ENCODE data around the gene RTEL1. TPM values are rescaled to one million over a fixed set of nuclear protein-coding genes. Genes with fewer than 3 reads are reported as not detected.

RTEL1 gene
- total and polyA plus RNA-seq, 2 donors (not counting 1 experiment from before 2014, with no cell fraction given) = 4.7 to 12.4 TPM

- no peaks in the 10 kb centered on the region for H4K20me1 ChIP-seq (ENCODE audit: control insufficient read depth, extremely low read depth, insufficient read depth, low read length)
- H3K79me2 ChIP-seq (ENCODE audit: control insufficient read depth, insufficient read depth, low read length) = peaks cover 4% of the 10 kb centered on the region
- H3K27ac ChIP-seq (ENCODE audit: insufficient read depth, low read length) = no peak overlapping the region
- H3K27me3 ChIP-seq (ENCODE audit: control insufficient read depth, insufficient read depth, low read length) = no peaks in the 10 kb centered on the region
- no peak overlapping the region for H3K4me3 ChIP-seq (replicated peaks in 1 of 4; ENCODE audit: control extremely low read depth in 1 of 4, insufficient read depth in 1 of 4, low read depth in 3 of 4, low read length in 4 of 4)
- no peak overlapping the region for H2AFZ ChIP-seq (ENCODE audit: low read length)
- H3K9ac ChIP-seq (ENCODE audit: insufficient read depth, low read length) = no peak overlapping the region
- peaks cover 17% of the 10 kb centered on the region for H3K36me3 ChIP-seq (ENCODE audit: control insufficient read depth, insufficient read depth, low read length)
- no peaks in the 10 kb centered on the region for H3K9me3 ChIP-seq (ENCODE audit: control insufficient read depth, insufficient read depth, low read depth, low read length)
- H3K4me1 ChIP-seq (ENCODE audit: control insufficient read depth, extremely low read depth, insufficient read depth, low read length) = peaks cover 6% of the 10 kb centered on the region
- TF ChIP-seq CTCF (conservative IDR thresholded peaks at IDR 0.05 in 1 of 2, IDR thresholded peaks at IDR 0.05 in 1 of 2; ENCODE audit: low read depth in 1 of 2, low read length in 2 of 2) (no peak), EZH2 (IDR thresholded peaks at IDR 0.05; ENCODE audit: low read length, missing control alignments) (no peak)
- DNase-seq (ENCODE audit: low read depth in 2 of 2) = no peak
- H3K4me2 ChIP-seq (ENCODE audit: extremely low read depth, insufficient read depth, low read length) = no peak overlapping the region
Observed at GRCh38 chr20:63744574-63745423, 86.7 kb downstream of the RTEL1 start.

- TF ChIP-seq EZH2 (IDR thresholded peaks at IDR 0.05; ENCODE audit: low read length, missing control alignments) (no peak), CTCF (conservative IDR thresholded peaks at IDR 0.05 in 1 of 2, IDR thresholded peaks at IDR 0.05 in 1 of 2; ENCODE audit: low read depth in 1 of 2, low read length in 2 of 2) (no peak)
- Histone ChIP-seq H3K4me2 (ENCODE audit: extremely low read depth, insufficient read depth, low read length) (no peak overlapping the region), H4K20me1 (ENCODE audit: control insufficient read depth, extremely low read depth, insufficient read depth, low read length) (no peaks in the 10 kb centered on the region), H3K9me3 (ENCODE audit: control insufficient read depth, insufficient read depth, low read depth, low read length) (no peaks in the 10 kb centered on the region), H3K4me1 (ENCODE audit: control insufficient read depth, extremely low read depth, insufficient read depth, low read length) (peaks cover 6% of the 10 kb centered on the region), H3K27ac (ENCODE audit: insufficient read depth, low read length) (no peak overlapping the region), H3K9ac (ENCODE audit: insufficient read depth, low read length) (no peak overlapping the region), H2AFZ (ENCODE audit: low read length) (no peak overlapping the region), H3K4me3 (replicated peaks in 1 of 4; ENCODE audit: control extremely low read depth in 1 of 4, insufficient read depth in 1 of 4, low read depth in 3 of 4, low read length in 4 of 4) (no peak overlapping the region), H3K27me3 (ENCODE audit: control insufficient read depth, insufficient read depth, low read length) (no peaks in the 10 kb centered on the region), H3K79me2 (ENCODE audit: control insufficient read depth, insufficient read depth, low read length) (peaks cover 4% of the 10 kb centered on the region), H3K36me3 (ENCODE audit: control insufficient read depth, insufficient read depth, low read length) (peaks cover 17% of the 10 kb centered on the region)
- no peak for DNase-seq (ENCODE audit: low read depth in 2 of 2)
Observed at GRCh38 chr20:63745424-63745805, 87.3 kb downstream of the RTEL1 start.

Other genes with a start within 250 kb of the RTEL1 start
- not detected in 2 replicates for gene KCNQ2, start 185.7 kb upstream of the RTEL1 start, total RNA-seq
- gene KCNQ2, start 185.7 kb upstream of the RTEL1 start, polyA plus RNA-seq = not detected in 2 replicates
- 1.7 and 2.6 TPM in 2 replicates for gene EEF1A2, start 159.2 kb upstream of the RTEL1 start, total RNA-seq
- gene EEF1A2, start 159.2 kb upstream of the RTEL1 start, polyA plus RNA-seq = 0.16 and 0.46 TPM in 2 replicates
- gene PPDPF, start 137.5 kb upstream of the RTEL1 start, total RNA-seq = 39.5 and 58.0 TPM in 2 replicates
- gene PPDPF, start 137.5 kb upstream of the RTEL1 start, polyA plus RNA-seq = 29.7 and 34.0 TPM in 2 replicates
- under 0.01 and 0.17 TPM in 2 replicates for gene PTK6, start 120.9 kb upstream of the RTEL1 start, total RNA-seq
- not detected in 2 replicates for gene PTK6, start 120.9 kb upstream of the RTEL1 start, polyA plus RNA-seq
- gene SRMS, start 110.6 kb upstream of the RTEL1 start, total RNA-seq = not detected in 2 replicates
- gene SRMS, start 110.6 kb upstream of the RTEL1 start, polyA plus RNA-seq = not detected in 2 replicates
- 1.0 and 1.7 TPM in 2 replicates for gene FNDC11, start 104.2 kb upstream of the RTEL1 start, total RNA-seq
- 0.18 and 0.22 TPM in 2 replicates for gene FNDC11, start 104.2 kb upstream of the RTEL1 start, polyA plus RNA-seq
- gene HELZ2, start 84.1 kb upstream of the RTEL1 start, total RNA-seq = 40.6 and 47.6 TPM in 2 replicates
- gene HELZ2, start 84.1 kb upstream of the RTEL1 start, polyA plus RNA-seq = 3.3 and 6.2 TPM in 2 replicates
- gene GMEB2, start 31.2 kb upstream of the RTEL1 start, total RNA-seq = 7.4 and 10.9 TPM in 2 replicates
- 6.3 and 7.9 TPM in 2 replicates for gene GMEB2, start 31.2 kb upstream of the RTEL1 start, polyA plus RNA-seq
- gene STMN3, start 4.9 kb upstream of the RTEL1 start, total RNA-seq = 16.4 and 34.3 TPM in 2 replicates
- 3.7 and 27.4 TPM in 2 replicates for gene STMN3, start 4.9 kb upstream of the RTEL1 start, polyA plus RNA-seq
- gene TNFRSF6B, start 38.3 kb downstream of the RTEL1 start, total RNA-seq = 6.7 and 35.2 TPM in 2 replicates
- gene TNFRSF6B, start 38.3 kb downstream of the RTEL1 start, polyA plus RNA-seq = 3.8 and 5.7 TPM in 2 replicates
- gene ARFRP1, start 49.7 kb downstream of the RTEL1 start, total RNA-seq = 24.7 and 35.0 TPM in 2 replicates
- gene ARFRP1, start 49.7 kb downstream of the RTEL1 start, polyA plus RNA-seq = 32.2 and 34.6 TPM in 2 replicates
- gene ZGPAT, start 49.7 kb downstream of the RTEL1 start, total RNA-seq = 10.7 and 11.0 TPM in 2 replicates
- 7.6 and 8.7 TPM in 2 replicates for gene ZGPAT, start 49.7 kb downstream of the RTEL1 start, polyA plus RNA-seq
- 1.5 and 3.5 TPM in 2 replicates for gene LIME1, start 78.4 kb downstream of the RTEL1 start, total RNA-seq
- 0.68 and 0.90 TPM in 2 replicates for gene LIME1, start 78.4 kb downstream of the RTEL1 start, polyA plus RNA-seq
- gene SLC2A4RG, start 81.5 kb downstream of the RTEL1 start, total RNA-seq = 18.2 and 30.6 TPM in 2 replicates
- 17.5 and 27.1 TPM in 2 replicates for gene SLC2A4RG, start 81.5 kb downstream of the RTEL1 start, polyA plus RNA-seq
- gene ZBTB46, start 173.0 kb downstream of the RTEL1 start, total RNA-seq = 2.8 and 4.5 TPM in 2 replicates
- 0.53 and 0.96 TPM in 2 replicates for gene ZBTB46, start 173.0 kb downstream of the RTEL1 start, polyA plus RNA-seq
- gene ABHD16B, start 203.2 kb downstream of the RTEL1 start, total RNA-seq = not detected in 2 replicates
- gene ABHD16B, start 203.2 kb downstream of the RTEL1 start, polyA plus RNA-seq = not detected in 2 replicates
- gene TPD52L2, start 207.0 kb downstream of the RTEL1 start, total RNA-seq = 84.2 and 123 TPM in 2 replicates
- gene TPD52L2, start 207.0 kb downstream of the RTEL1 start, polyA plus RNA-seq = 212 and 227 TPM in 2 replicates
- gene DNAJC5, start 236.8 kb downstream of the RTEL1 start, total RNA-seq = 35.7 and 48.9 TPM in 2 replicates
- gene DNAJC5, start 236.8 kb downstream of the RTEL1 start, polyA plus RNA-seq = 29.2 and 29.6 TPM in 2 replicates

Measured in fibroblast of lung (primary cell).